Breast epithelium (tissue), 3 donors: ENCODE data around the gene CD53.

Experiments used
- CTCF ChIP-seq, 3 donors: fragments of 450-650 bp; IDR thresholded peaks; one replicate each; pipeline ENCODE4 v1.5.1; 2016 to 2017; ENCODE audit warnings: antibody characterized with exemption in 3 of 3, mild to moderate bottlenecking in 3 of 3, moderate library complexity in 3 of 3
- POLR2A ChIP-seq: fragments of 450-650 bp; IDR thresholded peaks from one replicate; pipeline ENCODE4 v1.6.1; 2016; ENCODE audit warnings: antibody characterized with exemption, mild to moderate bottlenecking, moderate library complexity

GRCh38 chr1:110898734-110899457 is 25.9 kb downstream of the CD53 start:
- no peak for TF ChIP-seq CTCF (IDR thresholded peaks at IDR 0.05)
- no peak for TF ChIP-seq POLR2A
